ENCODE results near the gene OR11A1. TPM values are rescaled to one million over a fixed set of nuclear protein-coding genes. Genes with fewer than 3 reads are reported as not detected.

OR11A1 gene
- total and polyA plus RNA-seq, 2 donors = not detected

DNA sequence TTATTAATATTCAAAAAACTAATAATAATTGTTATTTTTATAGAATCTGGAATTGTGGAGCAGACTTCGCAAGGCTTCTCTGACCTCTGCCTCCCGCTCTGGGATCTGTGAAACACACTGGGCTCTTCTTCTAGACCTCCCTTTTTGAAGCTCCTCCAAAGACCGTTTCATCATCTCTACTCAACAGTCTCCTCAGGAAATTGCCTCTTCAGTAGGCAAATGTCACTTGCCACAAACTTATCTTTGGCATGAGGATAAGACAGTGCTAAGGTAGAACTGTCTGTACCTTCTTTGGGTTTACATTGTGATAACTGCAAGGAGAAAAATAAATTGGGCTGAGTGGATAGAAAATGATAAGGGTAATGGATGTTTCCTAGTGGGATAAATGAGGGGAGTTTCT is 33.2 kb upstream of the OR11A1 start:
- Histone ChIP-seq H3K27ac (ENCODE audit: low read depth) (no peak overlapping the region), H3K36me3 (ENCODE audit: insufficient read depth) (no peaks in the 10 kb centered on the region), H3K4me3 (ENCODE audit: low read depth, low read length) (no peak overlapping the region), H3K4me1 (ENCODE audit: insufficient read depth) (no peaks in the 10 kb centered on the region)
- no peak for DNase-seq (ENCODE audit: extremely low spot score)
- WGBS = 77% methylated on average over 3 of the region's 3 CpGs

DNA sequence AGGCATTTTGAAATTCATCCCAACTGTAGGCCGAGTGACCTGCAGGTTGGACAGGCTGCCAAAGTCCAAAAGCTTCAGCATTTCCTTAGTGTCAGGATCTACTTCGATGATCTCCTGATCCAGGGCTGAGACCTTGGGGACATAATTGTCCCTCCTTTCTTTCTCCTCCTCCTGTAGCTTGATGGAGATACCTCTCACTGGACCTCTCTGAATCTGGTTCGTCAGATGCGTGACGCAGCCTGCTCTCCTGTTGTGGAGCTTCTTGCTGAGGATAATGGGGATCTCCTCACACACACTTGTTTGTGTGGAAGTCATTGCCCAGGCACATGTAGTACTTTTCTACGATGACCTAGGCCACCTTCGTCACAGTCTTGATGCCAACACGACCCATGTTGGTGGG is 32.4 kb upstream of the OR11A1 start:
- Histone ChIP-seq H3K27ac (ENCODE audit: low read depth) (no peak overlapping the region), H3K36me3 (ENCODE audit: insufficient read depth) (no peaks in the 10 kb centered on the region), H3K4me1 (ENCODE audit: insufficient read depth) (no peaks in the 10 kb centered on the region), H3K4me3 (ENCODE audit: low read depth, low read length) (no peak overlapping the region)
- WGBS = 89% methylated on average over 8 of the region's 8 CpGs
- no peak for DNase-seq (ENCODE audit: extremely low spot score)

- no peaks in the 10 kb centered on the region for H3K36me3 ChIP-seq (ENCODE audit: insufficient read depth)
- no peak for DNase-seq (ENCODE audit: extremely low spot score)
- H3K27ac ChIP-seq (ENCODE audit: low read depth) = no peak overlapping the region
- H3K4me1 ChIP-seq (ENCODE audit: insufficient read depth) = no peaks in the 10 kb centered on the region
- H3K4me3 ChIP-seq (ENCODE audit: low read depth, low read length) = no peak overlapping the region
Measured at GRCh38 chr6:29488874-29489273, 32.0 kb upstream of the OR11A1 start.

GRCh38 chr6:29487660-29488059 is 30.8 kb upstream of the OR11A1 start, which contains the start of gene MAS1L:
Gene MAS1L, minus strand, starts transcription at chr6:29487956. Its CDS starts 54 bp downstream, at chr6:29487902.
- H3K4me3 ChIP-seq (ENCODE audit: low read depth, low read length) = no peak within 1 kb of the TSS
- H3K27ac ChIP-seq (ENCODE audit: low read depth) = no peak within 1 kb of the TSS
- H3K4me1 ChIP-seq (ENCODE audit: insufficient read depth) = no peaks in the 10 kb centered on the region
- no peak for DNase-seq (ENCODE audit: extremely low spot score)
- H3K36me3 ChIP-seq (ENCODE audit: insufficient read depth) = no peaks in the 10 kb centered on the region
- 94% methylated on average over 2 of the region's 2 CpGs for WGBS

- WGBS = 82% methylated on average over 5 of the region's 5 CpGs
- H3K27ac ChIP-seq (ENCODE audit: low read depth) = no peak overlapping the region
- no peak for DNase-seq (ENCODE audit: extremely low spot score)
- H3K36me3 ChIP-seq (ENCODE audit: insufficient read depth) = no peaks in the 10 kb centered on the region
- H3K4me3 ChIP-seq (ENCODE audit: low read depth, low read length) = no peak overlapping the region
- H3K4me1 ChIP-seq (ENCODE audit: insufficient read depth) = no peaks in the 10 kb centered on the region
Measured at GRCh38 chr6:29487131-29487530, 30.3 kb upstream of the OR11A1 start.

DNA sequence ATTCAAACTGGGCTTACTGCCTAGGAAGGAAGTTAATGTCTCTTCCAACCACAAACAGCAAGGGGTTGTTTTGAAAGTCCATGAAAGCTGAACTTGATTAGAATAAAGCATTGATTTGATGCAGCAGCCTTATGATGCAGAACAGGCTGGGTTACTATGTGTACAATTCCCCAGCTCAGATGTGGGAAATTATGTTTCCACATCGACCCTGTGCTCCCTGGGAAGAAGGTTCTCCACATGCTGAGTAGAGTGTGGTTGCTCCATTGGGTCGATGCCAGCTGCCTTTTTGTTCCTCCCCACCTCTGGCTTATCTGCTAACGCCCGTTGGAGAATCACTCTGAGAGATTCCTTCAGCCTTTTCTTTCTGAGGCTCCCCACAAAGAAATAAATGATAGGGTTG is 29.7 kb upstream of the OR11A1 start:
- Histone ChIP-seq H3K4me1 (ENCODE audit: insufficient read depth) (no peaks in the 10 kb centered on the region), H3K36me3 (ENCODE audit: insufficient read depth) (no peaks in the 10 kb centered on the region), H3K4me3 (ENCODE audit: low read depth, low read length) (no peak overlapping the region), H3K27ac (ENCODE audit: low read depth) (no peak overlapping the region)
- WGBS = 57% methylated on average over 4 of the region's 4 CpGs
- DNase-seq (ENCODE audit: extremely low spot score) = no peak

DNA sequence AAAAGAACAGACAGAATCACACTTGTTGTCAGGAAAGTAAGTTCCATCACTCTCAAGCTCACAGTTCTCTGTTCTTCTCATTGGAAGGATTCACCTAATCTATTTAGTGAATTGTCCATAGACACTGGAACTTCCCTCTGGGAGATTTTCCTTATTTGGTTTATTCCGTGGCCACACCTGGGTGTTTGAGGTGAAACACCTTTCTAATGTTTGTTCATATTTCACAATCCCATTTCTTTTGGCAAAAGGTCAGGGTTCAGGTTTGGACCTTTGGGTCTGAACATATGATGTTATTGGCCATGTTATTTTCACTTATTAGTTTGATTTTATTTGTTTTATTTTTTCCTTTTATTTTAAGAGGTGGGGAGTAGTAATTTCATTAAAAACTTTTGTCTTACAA is 26.9 kb upstream of the OR11A1 start:
- Histone ChIP-seq H3K27ac (ENCODE audit: low read depth) (no peak overlapping the region), H3K4me1 (ENCODE audit: insufficient read depth) (no peaks in the 10 kb centered on the region), H3K4me3 (ENCODE audit: low read depth, low read length) (no peak overlapping the region), H3K36me3 (ENCODE audit: insufficient read depth) (no peaks in the 10 kb centered on the region)
- 77% methylated on average over 1 of the region's 1 CpG for WGBS
- DNase-seq (ENCODE audit: extremely low spot score) = no peak

- DNase-seq (ENCODE audit: extremely low spot score) = no peak
- Histone ChIP-seq H3K4me3 (ENCODE audit: low read depth, low read length) (no peak overlapping the region), H3K36me3 (ENCODE audit: insufficient read depth) (no peaks in the 10 kb centered on the region), H3K27ac (ENCODE audit: low read depth) (no peak overlapping the region), H3K4me1 (ENCODE audit: insufficient read depth) (no peaks in the 10 kb centered on the region)
- WGBS = 73% methylated on average over 3 of the region's 3 CpGs
Measured at GRCh38 chr6:29483186-29483585, 26.3 kb upstream of the OR11A1 start.

GRCh38 chr6:29479560-29479959 is 22.7 kb upstream of the OR11A1 start:
- Histone ChIP-seq H3K4me3 (ENCODE audit: low read depth, low read length) (no peak overlapping the region), H3K4me1 (ENCODE audit: insufficient read depth) (no peaks in the 10 kb centered on the region), H3K36me3 (ENCODE audit: insufficient read depth) (no peaks in the 10 kb centered on the region), H3K27ac (ENCODE audit: low read depth) (no peak overlapping the region)
- no peak for DNase-seq (ENCODE audit: extremely low spot score)
- WGBS = 68% methylated on average over 2 of the region's 2 CpGs

DNA sequence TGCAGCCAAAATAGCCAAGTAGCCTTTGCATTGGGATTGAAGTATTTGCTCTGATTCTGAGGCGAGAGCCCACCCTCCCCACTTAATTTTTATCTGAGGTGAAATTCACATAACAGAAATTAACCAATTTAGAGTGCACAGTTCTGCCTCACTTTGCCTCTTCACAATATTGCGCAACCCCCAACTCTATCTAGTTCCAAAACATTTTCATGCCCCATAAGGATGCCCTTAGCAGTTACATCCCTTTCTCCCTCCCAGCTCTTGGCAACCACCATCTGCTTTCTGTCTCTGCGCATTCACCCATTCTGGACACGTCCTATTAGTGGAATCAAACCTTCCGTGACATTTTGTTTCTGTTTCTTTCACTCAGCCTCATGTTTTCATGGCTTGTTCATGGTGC is 21.9 kb upstream of the OR11A1 start:
- Histone ChIP-seq H3K4me1 (ENCODE audit: insufficient read depth) (no peaks in the 10 kb centered on the region), H3K36me3 (ENCODE audit: insufficient read depth) (no peaks in the 10 kb centered on the region), H3K27ac (ENCODE audit: low read depth) (no peak overlapping the region), H3K4me3 (ENCODE audit: low read depth, low read length) (no peak overlapping the region)
- 83% methylated on average over 5 of the region's 5 CpGs for WGBS
- DNase-seq (ENCODE audit: extremely low spot score) = no peak

DNA sequence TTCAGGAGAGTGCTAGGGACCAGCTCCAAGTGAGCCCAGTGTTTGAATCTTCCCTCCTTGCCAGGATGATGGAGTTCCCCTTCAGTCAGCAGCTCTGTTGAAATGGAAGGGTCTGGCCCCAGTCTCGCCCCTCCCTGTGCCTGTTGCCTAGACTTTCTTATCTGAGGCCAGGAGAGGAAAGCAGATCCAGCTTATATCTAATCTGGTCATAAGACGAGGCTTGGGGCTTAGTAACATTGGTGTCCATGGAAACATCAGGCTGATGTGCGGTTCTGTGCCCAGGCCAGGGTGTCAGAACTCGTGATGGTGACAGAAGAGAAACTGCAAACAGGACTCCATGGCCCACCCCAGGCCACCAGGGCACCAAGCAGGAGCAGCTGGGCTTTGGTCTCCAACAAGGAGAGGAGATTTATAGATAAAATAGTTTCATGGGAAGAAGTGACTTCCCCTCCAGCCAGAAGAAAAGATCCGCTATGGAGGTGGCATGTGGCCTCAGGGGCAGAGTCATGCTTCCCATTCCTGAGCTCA is 21.1 kb upstream of the OR11A1 start:
- 47% methylated on average over 5 of the region's 5 CpGs for WGBS
- Histone ChIP-seq H3K4me3 (ENCODE audit: low read depth, low read length) (no peak overlapping the region), H3K27ac (ENCODE audit: low read depth) (no peak overlapping the region), H3K36me3 (ENCODE audit: insufficient read depth) (no peaks in the 10 kb centered on the region), H3K4me1 (ENCODE audit: insufficient read depth) (no peaks in the 10 kb centered on the region)
- no peak for DNase-seq (ENCODE audit: extremely low spot score)

GRCh38 chr6:29474996-29475395 is 18.1 kb upstream of the OR11A1 start:
- Histone ChIP-seq H3K4me1 (ENCODE audit: insufficient read depth) (no peaks in the 10 kb centered on the region), H3K27ac (ENCODE audit: low read depth) (no peak overlapping the region), H3K36me3 (ENCODE audit: insufficient read depth) (no peaks in the 10 kb centered on the region), H3K4me3 (ENCODE audit: low read depth, low read length) (no peak overlapping the region)
- 77% methylated on average over 2 of the region's 2 CpGs for WGBS
- DNase-seq (ENCODE audit: extremely low spot score) = no peak

DNA sequence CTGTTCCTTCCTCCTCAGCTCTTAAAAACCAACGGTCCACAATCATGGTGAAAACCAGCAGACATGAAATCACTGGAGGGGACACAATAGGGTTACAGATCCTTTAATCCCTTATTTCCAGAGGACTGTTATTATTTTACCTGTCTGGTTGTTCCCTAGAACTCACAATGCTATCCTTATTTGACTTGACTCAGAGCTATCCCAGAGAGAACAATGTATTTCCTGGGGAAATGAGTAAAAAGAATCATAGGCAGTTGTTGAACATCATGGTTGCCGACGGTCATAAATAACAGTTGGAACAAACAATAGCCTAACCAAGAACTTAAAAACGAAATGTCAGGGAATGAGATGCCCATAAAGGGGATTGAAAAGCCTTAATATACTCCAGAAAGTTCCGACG is 9.4 kb upstream of the OR11A1 start:
- 56% methylated on average over 6 of the region's 6 CpGs for WGBS
- Histone ChIP-seq H3K4me3 (ENCODE audit: low read depth, low read length) (no peak overlapping the region), H3K27ac (ENCODE audit: low read depth) (no peak overlapping the region), H3K4me1 (ENCODE audit: insufficient read depth) (no peaks in the 10 kb centered on the region), H3K36me3 (ENCODE audit: insufficient read depth) (no peaks in the 10 kb centered on the region)
- DNase-seq (ENCODE audit: extremely low spot score) = no peak

DNA sequence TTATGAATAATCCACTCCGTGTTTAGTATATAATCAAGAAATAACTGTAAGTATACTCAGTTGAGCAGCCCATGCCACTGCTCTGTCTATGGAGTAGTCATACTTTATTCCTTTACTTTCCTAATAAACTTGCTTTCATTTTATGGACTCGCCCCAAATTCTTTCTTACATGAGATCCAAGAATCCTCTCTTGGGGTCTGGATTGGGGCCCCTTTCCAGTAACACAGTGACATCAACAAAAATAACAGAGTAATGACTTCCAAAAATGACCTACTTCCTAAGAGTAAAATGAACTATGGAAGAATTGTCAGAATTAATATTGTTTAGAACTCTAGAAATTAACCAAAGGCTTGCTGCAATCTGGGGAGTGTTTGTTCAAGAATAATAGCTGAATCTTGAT is 8.9 kb upstream of the OR11A1 start:
- no peak for DNase-seq (ENCODE audit: extremely low spot score)
- Histone ChIP-seq H3K4me1 (ENCODE audit: insufficient read depth) (no peaks in the 10 kb centered on the region), H3K36me3 (ENCODE audit: insufficient read depth) (no peaks in the 10 kb centered on the region), H3K27ac (ENCODE audit: low read depth) (no peak overlapping the region), H3K4me3 (ENCODE audit: low read depth, low read length) (no peak overlapping the region)
- 88% methylated on average over 2 of the region's 2 CpGs for WGBS

DNA sequence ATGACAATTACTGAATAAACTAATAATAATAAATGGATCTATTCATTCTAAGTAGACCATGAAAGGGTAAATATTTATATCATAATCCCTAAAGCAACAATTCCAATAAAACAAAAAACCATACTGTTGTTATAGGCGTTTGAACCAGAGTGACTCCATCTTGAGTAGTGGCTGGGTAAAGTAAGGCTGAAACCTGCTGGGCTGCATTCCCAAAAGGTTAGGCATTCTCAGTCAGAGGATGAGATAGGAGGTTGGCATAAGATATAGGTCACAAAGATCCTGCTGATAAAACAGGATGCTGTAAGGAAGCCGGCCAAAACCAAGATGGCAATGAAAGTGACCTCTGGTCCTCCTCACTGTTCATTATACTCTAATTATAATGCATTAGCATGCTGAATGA is 8.4 kb upstream of the OR11A1 start:
- H3K36me3 ChIP-seq (ENCODE audit: insufficient read depth) = no peaks in the 10 kb centered on the region

More for the DNA sequence above, 8.4 kb upstream of the OR11A1 start:
- no peak overlapping the region for H3K4me3 ChIP-seq (ENCODE audit: low read depth, low read length)
- no peaks in the 10 kb centered on the region for H3K4me1 ChIP-seq (ENCODE audit: insufficient read depth)
- no peak for DNase-seq (ENCODE audit: extremely low spot score)
- no peak overlapping the region for H3K27ac ChIP-seq (ENCODE audit: low read depth)
- 64% methylated on average over 2 of the region's 2 CpGs for WGBS
